Measurements from ENCODE around the gene DCANP1.

DCANP1 gene

DNA sequence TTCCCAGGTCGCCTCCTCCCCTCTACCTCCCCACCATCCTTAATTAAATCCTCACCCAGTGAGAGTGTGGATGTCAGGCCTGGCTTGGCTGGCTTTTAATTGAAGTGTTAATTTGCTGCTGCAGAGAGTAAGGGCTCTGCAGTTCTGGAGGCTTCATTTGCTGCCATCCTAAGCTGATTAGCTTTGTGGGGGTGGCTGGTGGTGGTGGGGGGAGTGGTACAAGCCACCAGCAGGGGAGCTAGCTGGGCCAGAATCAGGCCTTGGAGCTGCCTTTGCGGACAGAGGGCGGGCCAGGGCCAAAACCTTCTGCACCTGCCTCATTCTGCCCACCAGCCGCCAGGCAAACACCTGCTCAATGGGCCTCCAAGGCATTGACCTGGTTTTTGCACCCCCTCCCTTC is 31.8 kb upstream of the DCANP1 start:
- DNase-seq = no peak

DNA sequence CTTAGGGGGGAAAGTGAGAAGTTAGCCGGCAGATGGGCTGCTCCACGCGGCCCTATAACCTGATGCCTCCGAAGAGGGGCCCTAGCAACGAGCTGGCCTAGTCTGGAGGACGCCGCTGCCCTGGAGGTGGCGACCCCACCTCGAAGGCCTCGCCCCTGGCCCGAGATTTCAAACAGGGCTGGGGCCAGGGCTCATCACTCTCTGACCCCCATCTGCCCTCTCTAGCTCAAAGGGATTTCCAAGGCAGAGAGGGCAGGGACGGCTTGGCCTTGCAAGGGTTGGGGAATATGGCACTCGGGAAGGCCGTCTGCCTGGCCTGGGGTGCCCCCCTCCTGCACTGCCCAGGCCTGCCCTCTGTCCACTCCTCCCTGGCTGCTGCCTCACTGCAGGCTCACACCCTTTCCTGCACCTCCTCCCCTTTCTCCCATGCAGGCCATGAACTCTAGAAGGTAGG is 30.5 kb upstream of the DCANP1 start:
- no peak for DNase-seq

DNA sequence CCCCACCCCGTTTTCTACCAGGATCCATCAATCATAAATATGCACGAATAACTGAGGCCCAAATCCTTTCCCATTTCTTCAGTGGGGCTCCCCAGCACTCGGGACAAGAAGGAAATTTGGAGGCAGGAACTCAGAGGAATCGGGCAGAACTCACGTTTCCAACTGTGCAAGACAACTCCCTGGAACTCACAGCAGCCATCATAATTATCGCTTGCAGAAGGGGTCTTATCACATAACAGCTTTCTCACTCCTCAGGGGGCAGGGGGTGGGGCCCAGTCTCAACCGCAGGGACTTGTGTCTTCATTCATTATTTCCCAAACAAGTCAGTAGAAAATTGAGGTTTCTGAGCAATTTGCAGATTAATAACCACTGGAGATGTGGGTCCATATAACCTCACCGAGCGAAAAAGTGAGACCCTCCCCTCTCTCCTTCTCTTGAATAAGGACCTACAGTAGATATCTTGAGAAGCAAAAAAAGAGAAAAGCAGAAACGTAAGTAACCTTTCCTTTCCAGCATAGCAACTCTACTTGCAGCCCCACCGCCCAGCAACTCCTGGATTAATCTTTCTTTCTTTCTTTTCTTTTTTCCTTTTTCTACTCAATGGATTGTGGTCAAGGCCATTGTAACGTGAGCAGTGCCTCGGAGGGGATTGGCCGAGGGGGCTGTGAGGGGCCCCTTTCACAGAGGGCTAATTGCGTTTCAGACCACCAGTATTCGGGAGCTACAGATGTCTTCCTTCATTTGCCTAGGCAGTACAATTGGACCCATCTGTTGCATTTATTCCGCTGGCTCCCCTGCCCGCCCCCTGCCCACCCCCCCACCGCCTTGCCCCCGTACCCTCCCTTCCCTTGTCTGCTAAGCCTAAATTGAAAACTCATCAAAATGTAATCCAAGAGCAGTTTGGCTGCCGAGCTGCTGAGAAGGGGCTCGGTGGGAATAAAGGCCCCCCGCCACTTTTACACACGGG is 29.8 kb upstream of the DCANP1 start:
- no peak for DNase-seq

DNA sequence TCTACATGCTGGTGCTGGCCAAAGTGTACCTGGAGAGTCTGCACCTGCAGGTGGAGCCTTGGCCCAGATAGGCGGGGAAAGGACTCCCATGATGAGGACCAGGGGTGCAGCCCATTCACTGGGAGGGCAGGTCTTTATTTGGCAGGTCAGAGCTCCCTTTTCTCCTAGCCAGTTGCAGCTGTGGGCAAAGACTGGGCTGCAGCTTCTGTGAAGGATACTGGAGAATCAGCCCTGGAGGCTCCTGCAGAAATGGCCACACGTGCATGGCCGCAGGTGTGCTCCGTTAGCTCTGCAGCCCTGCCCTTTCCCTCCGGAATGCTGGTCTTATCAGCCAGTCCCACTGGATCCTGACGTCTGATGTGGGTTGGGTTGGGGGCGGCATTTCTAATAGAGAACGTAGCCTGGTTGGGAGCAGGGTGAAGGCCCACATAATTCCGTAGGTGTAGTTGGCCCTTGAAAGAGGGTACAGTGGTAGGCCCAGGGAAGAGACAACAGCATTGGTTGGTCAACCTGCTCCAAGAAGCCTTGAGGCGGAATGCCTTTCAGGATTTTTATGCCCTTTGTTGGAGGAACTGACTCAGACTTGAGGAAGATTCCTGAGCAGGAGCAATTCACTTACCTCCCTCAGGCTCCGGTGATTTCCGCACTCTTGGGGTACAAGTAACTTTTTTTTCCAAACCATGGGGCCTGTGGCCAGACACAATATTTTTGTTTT is 27.0 kb upstream of the DCANP1 start:
- DNase-seq = no peak

DNA sequence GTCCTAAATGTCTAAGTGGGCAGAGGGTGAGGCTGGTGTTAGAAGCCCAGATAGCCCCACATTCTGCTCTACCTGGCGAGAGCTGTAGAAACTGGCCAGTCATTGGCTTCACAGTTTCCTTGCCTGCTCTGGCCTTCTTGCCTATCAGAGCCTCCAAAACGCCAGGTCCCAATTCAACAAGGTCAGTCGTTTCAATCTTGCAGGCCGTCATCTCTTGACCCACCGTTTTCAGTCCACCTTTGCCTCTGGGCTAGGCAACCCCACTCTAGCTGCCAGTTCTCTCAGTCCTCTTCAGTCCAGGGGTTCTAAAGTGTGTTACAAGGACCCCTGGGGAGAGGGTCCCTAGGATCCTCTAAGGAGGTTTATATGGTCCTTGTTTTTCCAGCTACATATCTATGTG is 25.0 kb upstream of the DCANP1 start:
- no peak for DNase-seq

DNA sequence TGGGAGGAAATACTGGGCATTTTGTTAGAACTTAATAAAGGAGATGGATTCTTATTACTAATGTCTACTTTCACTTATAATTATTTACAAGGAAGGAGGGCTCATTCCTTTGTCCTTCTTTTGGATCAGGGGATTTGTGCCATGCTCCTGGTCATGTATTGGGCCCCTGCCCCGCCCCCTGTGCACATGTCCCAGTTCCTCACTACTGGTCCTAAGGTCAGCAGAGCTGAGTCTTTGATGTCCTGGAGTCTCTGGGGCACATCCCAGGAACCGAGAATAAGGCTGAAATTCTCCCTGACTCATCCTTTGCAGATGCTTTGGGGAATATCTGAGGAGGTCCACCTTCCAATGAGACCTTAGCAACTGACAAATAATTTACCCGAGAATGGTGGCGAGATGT is 24.6 kb upstream of the DCANP1 start:
- DNase-seq = no peak

DNA sequence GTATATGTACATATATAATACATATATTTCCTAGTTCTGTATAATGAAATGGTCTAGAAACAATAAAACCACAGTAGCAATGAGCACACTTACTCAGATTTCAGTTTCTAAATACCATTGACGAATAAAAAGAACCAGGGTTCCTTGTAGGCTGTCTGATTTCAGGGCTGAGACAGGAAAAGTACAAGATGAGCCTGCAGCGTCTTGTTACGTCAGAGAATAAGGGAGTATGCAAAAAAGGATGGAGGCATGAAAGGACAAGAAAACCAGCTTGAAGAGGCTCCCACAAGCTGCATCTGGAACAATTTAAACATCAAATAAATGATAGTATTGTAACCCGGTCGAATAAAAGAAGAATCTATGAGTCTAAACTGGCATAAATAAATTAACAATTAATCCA is 22.8 kb upstream of the DCANP1 start:
- DNase-seq = no peak

DNA sequence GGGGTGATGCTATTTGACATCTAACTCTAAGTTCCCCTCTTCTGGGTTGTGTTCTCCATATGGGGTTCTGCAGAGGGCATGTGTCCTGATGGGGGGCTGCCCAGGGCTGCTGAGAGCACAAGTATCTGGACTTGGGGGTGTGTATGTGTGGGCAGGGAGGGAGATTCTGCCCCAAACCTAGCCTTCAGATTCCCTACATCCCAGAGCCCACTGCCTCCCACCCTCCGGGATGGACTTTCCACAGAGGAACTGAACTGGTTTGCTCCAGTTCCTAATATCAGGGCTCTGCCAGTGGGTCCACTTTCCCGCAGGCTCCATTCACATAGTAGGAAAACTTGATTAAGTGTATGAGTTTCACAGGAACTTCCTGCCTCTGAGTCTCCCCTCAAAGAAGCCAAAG is 21.4 kb upstream of the DCANP1 start:
- no peak for DNase-seq

DNA sequence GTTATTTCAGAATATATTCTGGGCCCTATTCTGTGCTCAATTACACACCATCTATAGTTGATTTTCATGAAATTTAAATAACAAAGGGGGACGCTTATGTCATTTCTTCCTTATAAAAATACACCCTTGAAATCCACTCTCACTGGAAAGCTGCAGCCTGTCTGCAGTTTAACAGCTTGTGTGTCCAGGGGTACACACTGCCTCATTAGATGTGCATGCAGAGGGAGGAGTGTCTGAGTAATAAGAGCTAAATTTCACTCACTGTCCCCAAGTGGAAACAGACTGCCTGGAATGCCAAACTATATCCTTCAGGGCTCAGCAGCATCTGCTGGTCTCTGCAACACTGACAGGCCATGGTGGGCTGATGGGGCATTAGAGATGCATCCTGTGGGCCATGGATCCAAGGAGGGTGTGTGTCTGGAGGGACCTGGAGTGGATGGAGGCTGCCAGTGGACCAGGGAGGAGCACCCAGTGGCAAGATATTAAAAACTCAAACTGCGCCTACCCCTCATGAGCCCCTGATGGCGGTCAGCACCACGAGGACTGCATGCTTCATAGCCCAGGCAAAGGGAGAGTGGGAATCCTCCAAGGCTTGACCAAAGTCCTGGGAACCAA is 20.8 kb upstream of the DCANP1 start:
- DNase-seq = no peak

DNA sequence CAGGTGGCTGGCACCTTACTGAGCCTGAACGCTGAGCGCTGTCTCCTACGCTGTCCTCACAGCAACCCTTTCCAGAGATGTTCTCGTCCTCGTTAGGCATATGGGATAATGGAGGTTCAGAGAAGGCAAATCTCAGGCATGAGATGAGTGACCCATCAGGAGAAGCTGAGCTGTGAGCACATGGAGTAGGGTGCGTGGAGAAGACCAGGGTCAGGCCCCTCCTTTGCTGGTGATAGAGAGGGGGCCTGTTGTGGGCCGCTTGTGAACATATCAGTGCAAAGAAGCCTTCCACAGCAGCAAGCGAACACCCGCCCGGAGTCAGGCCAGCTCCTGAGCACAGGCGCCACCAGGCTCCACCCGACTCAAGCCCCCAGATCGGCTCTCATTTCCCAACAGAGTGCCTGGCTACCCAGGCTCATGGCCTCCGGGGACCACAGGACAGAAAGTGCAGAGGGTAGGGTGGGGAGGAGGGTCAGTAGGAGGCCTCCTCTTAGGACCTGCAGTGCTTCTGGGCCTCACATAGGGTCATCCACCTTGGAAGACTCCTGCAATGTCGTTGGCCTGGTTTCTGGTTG is 20.0 kb upstream of the DCANP1 start:
- no peak for DNase-seq

DNA sequence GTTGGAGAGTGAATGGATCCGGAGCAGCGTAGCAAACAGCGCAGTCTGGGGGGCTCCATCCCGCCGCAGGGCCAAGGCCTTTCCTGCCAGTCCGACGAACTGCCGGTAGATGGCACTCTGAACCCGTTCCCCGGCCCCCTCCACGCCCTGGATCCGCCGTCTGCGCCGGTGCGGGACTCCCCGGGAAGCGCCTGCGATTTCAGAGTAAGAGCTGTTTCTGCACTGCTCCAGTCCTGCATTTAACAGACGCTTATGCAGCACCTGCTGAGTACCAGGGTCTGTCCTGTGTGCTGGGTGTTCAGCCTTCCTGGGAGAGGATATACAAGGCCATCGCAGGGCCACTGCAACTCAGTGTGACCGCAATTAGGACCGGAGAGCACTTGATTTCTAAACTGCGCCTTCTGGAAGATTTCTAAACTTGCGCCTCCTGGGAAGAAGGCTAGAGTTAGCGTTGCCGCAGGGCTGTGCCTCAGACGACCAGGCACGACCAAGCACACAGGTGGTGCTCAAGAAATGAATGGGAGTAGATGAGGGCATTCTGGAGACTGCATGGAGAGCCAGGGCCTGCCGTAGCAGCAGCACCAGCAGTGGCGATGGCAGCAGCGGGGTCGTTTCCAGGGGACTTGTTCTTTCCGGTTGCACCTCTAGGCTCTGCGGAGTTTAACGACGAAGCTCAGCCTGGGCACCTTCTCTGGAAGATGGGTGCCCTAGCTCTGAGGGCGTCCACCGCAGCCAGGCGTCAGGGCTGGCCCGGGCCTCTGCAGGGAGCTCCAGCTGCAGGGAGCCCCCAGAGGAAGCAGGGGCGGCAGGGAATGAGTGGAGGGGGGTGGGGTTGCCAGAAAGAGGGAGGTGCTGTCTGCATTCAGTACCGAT is 19.3 kb upstream of the DCANP1 start:
- DNase-seq = peak; percentile 70

DNA sequence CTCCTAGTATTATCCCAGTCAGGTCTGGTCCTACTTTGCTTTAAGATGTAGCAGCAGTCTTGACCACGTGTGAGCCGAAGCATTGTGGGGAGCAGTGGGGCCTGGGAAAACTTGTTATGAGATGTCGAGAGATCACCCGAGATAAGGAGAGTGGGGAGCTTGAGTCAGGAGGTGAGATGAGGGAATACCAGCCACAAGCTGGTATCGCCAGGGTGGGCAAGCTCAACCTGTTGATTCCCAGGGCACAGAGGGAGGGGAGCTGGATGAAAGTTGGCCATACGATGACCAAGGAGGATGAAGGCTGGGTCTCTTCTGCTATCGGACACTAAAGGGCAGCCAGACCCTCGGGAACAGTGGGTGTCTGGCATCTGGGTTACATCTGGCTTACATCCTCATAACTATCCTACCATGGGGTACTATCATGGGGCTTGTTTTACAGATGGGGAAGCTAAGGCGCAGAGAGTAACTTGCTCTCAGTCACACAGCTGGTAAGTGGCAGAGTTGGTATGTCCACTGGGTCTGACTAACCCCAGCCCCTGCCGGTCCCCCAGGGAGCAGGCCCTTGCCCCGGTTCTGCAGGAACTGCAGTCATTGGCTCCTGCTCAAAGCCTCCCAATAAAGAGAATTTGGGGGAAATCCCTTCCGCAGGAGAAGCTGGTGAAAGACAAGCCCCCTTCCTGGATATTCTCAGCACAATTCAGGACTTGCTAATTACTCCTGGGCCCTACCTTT is 18.4 kb upstream of the DCANP1 start:
- DNase-seq = no peak

DNA sequence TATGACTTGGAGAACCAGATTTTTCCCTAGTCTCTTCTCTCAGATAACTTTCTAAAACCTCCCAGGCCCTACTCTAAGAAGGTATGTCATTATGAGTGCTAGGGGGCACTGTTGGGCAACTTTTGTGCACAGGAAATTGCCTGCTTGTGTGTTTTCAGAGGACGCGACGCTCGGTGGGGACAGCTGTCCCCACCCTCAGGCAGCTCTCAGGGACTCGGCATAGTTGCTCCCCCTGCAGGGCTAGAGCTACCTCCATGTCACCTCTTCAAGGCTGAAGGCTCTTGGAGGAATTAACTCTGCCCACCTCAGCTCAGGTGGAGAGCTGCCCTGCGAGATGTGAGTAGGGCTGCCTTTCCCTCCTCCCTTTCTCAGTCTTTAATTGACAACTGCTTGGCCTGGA is 15.2 kb upstream of the DCANP1 start:
- DNase-seq = peak; percentile 64

DNA sequence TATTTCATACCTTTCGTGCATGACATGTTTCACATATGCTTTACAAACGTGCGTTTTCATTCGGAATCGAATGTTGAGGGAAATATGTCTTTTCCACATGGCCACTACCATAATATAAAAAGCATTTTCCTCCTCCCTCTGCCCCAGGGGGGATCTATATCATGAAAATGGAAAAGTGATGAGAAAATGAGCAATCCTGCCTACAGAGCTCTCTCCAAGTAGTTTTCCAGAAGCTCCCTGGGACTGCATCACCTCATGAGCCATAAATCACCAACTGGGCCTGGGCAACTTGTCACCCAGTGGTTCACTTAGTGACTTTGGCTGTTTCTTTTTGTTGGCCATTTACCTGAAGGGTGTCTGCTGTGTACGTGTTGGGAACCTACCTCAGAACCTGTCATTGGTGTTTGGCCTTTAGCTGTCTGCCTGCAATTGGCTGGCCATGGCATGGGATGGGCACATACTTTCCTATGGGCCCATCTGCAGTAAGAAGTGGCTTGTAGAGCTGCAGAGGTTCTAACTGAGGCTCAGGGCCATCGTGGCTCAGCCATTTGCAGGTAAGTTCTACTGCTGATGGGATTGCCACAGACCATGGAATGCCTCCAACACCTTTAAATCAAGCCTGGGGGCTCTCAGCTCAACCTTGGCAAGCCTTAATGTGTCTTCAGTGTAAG is 14.5 kb upstream of the DCANP1 start:
- no peak for DNase-seq

DNA sequence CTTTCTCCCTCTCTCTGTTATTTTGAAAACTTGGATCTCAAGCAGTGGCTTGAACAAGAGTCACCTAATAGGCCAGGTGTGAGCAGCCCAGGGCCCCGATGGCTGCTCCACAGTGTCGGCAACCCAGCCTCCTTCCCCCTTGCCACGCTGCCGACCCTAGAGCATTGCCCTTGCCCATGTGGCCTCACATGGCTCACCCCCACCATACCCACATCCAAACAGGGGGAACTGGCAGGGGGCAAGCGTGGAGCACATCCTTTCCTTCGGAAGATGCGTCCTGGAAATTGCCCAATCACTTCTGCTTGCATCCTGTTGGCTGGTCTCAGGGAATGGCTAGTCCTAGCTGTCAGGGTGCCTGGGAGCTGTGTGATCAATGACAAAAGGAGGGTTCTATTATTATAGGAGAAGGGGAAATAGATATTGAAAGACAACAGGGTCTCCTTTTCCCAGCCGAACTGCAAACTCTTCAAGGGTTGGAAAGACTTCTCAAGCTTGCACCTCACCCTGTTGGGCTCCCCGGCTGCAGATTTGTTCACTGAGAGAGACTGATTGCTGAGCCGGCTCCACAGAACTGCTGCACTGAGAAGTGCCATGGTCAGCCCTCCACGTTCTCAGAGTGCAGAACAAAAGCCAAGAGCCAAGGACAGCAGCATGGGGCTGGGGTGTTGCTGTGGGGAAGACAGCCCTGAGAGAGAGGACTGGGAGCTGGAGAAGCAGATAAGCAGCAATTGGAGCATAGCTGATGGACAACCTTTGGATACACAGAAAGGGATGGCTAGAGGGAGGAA is 13.3 kb upstream of the DCANP1 start:
- DNase-seq = no peak

DNA sequence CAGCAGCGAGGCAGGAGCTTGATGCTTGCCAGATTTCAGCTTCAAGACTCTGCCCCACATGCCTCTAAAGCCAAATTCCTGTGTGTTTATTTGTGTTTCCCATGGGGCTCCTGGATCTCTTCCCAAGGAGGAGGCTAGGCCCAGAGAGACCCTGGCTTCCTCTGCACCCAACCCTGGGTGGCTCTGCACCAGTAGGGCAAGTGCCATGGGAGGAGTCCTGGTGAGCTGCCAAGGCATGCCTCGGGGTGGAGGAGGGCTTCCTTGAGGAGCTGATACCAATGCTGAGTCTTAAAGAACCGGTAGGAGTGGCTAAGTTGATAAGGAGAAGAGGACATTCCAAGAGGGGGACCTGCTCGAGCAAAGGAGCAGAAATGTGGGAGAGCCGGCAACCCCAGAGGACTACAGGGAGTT is 11.8 kb upstream of the DCANP1 start:
- no peak for DNase-seq

DNA sequence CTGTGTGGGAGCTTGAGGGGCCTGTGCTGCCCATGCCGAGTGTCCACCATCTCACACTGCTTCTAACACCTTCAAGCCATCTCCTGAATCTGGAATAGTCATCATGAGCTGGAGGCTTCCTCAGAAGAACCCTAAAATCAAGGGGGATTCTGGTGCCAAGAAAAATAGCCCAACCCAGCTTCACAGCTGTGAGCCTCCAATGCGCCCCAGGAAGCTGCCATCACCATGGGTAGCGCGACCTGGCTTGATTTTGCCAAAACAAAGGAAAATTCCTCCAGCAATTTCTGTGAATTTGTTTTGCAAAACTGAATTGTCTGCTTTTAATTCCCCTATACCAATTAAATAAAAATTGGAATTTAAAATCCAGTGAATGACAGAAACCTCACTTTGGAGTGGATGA is 11.2 kb upstream of the DCANP1 start:
- DNase-seq = no peak

DNA sequence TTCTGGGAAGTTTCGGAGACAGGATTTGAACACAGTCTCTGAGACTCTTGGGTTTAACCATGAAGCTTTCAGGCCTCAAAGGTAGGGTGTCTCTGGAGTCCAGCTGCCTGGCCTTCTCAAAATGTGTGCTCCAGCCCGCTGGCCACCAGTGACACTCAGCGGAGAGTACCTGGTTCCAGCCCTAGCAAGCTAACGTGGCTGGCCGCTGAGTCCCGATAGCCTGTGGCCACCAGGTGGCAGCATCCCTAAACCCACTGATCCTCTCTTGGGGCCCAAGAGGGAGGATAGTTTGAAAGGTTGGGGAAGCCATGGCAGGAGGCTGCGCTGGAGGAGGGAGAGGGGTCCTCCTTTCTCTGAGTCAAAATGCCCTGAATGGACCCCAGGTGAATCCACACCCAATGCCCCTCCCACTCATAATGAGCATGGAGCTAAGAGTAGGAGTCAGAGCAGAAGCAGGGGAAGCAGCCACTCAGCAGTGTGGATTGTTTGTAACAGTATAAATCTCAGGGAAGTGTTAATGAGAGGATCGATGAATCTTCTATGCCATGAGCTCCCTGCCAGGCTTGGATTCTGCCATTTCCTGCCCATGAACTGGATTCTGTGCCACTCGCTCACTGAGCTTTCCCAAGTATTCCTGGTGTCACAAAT is 10.4 kb upstream of the DCANP1 start:
- peak; percentile 64 for DNase-seq

DNA sequence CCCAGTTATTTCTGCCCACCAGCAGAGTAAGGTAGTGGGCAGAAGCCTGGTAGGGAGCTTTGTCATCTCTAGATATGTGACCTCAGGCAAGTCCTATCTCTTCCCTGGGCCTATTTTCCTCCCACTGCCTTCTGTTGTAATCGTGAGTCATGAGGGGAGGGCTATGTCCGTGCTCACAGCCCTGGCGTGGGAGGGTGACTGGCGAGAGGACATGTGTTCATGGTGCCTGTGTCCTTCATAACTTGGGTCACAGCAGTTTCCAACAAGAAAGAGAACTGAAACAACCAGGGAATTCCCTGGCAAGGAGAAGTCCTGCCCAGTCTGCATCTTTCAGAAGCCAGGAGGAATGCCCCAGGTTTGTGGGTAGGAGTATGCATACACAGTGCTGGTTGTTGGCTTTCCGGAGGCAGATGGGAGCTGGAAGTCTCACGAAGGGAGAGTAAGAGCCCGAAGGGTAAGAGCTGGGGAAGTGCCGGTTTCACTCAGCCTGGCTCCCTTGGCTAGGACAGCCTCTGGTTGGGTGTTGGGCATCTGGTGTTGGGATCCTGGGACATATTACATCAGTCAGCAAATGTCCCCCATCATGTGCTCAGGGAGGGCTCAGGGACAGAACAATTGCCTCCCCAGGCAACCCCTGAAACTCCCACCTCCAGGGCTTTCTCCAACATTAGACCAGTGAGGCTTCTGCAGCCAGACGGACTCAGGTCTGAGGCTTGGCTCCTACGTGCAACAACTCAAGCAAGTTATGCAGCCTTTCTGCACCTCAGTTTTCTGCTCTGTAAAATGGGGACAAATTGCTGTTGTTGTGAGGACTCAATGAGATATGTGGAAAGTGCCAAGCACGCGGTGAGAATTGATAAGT is 9.3 kb upstream of the DCANP1 start:
- DNase-seq = no peak

Data from activated CD4-positive, alpha-beta T cell treated with anti-CD3 and anti-CD28 coated beads, Interleukin-2, amount 50 U/mL, for 16 hours (primary cell).